RKO (cell line): ENCODE measurements around the gene TGIF1.
"Not testable (repeated sequence)": the region's sequence is repeated elsewhere in the genome, so short reads cannot be mapped to it uniquely, and the experiment has no call there.

Experiments
- DNase-seq: peaks from one replicate; pipeline ENCODE4 v3.0.0-alpha.2; 2016; ENCODE audit warnings: low spot score

Gene TGIF1

DNA sequence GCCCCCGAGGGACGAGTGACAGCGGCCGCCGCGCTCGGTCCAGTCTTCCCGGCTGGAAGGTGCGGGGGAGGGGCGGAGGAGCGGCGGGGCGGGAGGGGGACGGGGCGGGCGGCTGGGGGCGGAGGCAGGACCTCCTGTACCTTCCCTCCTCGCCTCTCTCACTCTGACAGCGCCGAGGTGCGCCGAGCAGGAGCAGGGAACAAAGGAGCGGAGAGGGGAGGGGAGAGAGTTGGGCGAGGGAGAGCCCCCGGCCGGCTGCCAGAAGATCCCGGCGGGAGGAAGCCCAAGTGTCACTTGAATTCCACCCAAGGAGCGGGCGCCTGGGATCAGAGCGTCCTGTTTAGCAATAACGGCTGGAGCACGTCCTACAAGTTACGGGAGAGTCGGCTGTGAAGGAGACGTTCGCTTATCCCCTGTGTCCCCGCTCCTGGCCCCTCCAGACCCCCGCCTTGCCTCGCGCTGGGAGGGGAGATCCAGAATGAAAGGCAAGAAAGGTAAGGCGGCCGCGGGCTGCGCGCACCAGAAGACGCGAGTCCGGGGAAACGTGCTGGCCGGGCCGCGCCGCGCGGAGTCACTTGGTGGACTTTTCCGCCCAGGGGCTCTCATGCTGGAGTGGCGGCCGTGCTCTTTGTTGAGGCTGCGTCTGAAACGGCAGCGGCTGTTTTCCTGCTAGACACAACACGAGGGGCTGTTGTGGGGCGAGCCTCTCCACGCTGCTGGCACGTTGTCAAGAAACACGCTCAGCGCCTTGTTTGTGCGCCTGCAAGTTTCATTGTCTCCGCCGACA lies at the start of gene TGIF1:
Gene TGIF1, plus strand, starts transcription at position 161 of the 787 bp plus-strand sequence. Its CDS starts 318 bp downstream, at position 479.
- DNase-seq = peak; percentile 80

DNA sequence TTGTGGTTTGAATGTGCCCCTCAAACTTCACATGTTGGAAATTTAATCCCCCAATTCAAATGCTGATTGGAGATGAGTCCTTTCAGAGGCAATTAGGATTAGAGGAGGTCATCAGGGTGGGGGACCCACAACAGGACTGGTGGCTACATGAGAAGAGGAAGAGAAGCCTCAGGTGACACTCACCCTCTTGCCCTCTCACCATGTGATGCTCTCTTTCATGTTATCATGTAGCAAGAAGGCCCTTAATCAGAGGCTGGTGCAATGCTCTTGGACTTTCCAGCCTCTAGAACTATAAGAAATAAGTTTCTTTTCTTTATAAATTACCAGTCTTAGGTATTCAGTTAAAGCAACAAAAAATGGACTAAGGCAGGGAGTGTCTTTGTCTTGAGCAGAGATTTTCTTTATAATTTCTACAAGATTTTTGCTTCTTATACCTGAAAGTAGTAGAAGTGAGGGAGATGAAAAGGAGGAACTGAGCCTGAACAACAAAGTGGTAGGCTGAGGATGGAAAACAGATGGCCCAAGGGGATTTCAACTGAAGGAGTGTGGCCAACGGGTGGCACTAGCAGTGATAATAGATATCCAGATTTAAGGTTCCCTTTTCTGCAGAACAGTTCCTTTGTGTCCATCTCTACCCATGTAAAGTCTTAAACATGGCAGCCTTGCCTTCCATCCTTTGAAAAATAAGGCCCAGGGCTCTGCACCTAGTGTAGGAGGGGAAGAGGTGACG lies 49.2 kb upstream of the TGIF1 start:
- DNase-seq = no peak

DNA sequence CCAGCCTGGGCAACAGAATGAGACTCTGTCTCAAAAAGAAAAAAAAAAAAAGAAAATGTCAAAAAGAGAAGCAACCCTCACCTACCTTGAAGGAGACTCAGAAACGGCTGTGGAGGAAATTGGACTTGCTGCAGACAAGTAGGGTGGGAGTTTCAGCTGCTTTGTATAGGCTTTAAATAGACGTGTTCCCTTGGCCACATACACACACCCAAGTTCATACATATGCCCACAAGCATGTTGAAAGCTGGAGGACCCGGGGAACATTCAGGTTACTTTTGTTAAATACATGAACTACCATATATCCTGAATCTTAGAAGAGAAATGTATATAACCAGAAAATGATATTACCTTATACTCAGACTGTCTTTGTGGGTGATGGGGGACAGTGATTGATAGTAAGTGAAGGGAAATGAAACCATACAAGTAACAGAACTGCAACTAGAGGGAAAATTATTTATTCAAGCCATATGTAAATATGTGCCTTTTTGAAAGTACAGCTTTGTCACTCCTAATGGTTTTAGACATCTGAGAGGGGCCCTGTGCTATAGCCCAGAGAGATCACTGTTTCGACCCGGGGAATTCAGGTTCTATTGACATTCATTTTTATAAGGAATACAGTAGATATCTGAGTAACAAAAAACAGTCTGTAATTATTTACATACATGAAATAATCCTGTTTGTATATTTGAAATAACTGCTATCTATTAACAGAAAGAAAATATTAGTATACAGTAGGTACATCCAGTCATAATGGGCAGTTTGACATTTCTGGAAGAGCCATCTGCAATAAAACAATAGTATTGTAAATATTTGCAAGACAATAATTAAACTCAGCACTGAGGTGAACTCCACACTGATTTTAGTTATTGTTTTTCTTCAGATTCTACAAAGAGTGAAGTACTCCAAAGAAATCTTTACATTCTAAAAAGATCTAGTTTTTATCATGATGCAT lies 48.0 kb upstream of the TGIF1 start:
- no peak for DNase-seq

DNA sequence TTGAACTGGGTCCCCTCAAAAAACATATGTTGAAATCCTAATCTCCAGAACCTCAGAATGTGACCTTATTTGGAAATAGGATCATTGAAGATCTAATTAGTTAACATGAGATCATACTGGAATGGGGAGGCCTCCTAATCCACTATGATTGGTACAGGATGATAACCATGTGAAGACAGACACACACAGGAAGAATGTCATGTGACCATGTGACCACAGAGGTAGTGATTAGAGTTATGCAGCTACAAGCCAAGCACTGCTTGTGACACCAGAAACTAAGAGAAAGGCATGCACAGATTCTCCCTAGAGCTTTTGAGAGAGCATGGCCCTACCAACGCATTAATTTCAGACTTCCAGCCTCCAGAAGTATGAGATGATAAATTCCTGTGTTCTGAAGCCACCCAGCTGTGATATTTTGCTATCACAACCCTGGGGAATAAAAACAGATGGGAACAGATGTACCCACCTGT lies 47.0 kb upstream of the TGIF1 start:
- DNase-seq = peak; percentile 43

DNA sequence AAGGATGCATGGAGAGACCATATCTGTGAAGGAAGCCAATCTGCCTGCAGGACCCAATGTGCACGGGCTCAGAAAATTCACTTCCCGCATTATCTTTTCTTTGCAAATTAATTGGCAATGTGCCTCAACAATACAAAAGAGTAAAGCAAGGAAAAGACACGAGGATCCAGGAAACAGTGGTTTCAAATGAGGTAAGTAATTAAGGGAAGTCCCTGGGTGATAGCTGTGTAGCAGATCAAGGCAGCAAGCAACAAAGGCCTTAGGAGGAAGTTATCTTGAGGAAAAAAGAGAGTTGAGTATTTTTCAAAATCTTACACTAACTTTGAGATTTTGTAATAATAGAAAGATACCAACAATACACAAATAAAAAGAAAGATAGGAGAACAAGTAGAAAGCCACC lies 44.3 kb upstream of the TGIF1 start:
- no peak for DNase-seq

DNA sequence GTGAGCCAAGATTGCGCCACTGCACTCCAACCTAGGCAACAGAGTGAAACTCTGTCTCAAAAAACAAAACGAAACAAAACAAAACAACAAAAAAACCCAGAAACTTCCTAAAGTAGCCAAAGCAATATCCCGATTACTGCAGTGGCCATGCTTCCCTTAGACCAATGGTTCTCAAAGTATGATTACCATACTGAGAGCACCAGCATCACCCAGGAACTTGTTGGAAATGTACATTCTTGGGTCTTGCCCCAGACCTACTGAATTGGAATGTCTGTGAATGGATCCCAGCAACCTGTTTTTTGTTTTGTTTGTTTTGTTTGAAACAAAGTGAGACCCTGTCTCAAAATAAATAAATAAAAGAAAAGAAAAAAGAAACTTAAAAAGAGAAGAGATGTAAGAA lies 41.9 kb upstream of the TGIF1 start:
- DNase-seq = no peak

GRCh38 chr18:3409811-3410210 lies 40.2 kb upstream of the TGIF1 start:
- no peak for DNase-seq

- DNase-seq = no peak
Measured at GRCh38 chr18:3410273-3410672, 39.7 kb upstream of the TGIF1 start.

DNA sequence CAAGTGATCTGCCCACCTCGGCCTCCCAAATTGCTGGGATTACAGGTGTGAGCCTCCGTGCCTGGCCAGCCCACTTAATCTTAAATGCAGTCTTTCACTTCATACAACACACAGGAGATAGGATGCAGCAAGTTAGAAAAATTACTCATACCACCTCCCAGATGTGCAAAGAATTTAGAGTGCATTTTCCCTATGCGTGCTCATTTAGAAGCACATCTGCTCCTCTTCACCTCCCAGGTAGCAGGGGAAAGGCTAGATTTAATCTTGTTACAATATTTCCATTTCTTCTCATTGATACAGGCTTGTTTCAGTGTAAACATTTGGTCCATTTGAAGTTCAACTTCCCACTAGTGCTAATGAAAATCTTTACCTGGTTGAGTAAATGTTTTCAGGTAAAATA lies 39.1 kb upstream of the TGIF1 start:
- not testable (repeated sequence) for DNase-seq

DNA sequence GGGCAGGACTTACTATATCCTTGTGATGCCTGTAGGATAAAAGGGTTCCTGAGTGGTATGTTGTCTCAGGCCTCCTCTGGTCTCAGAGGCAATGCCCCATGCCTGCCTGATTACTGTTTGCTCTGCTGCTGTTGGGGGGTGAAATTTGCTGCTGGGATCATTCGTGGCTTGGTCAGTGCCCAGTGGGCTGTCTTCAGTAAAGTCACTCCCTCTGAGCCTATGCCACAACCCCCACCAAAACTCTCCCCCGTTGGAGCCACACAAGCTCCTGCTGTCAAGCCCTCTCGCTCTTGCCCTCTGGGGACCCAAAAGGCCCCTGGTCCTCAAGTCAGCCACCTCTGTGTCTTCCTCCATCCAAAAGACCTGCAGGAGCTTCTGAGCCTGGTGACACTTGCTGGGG lies 38.6 kb upstream of the TGIF1 start:
- DNase-seq = no peak

DNA sequence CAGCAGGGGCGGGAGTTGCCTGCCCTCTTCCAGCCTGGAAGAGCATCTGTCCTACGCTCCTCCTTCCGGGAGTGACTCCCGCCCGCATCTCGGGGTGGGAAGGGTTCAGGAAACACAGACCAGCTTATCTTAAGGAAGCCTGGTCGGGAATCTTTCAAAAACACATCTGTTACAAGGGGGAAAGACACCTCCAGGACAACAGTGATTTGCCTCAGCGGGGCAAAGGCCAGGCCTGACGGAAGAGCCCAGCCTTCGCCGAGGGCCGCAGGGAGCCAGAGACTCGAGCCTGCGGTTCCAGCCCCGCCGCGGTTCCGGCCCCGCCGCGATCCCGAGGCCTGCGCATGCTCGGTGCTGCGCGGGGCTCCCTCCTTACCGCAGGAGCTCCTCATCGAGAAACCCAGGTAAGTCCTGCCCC lies 38.1 kb upstream of the TGIF1 start:
- DNase-seq = no peak

GRCh38 chr18:3412528-3412927 lies 37.4 kb upstream of the TGIF1 start:
- not testable (repeated sequence) for DNase-seq

GRCh38 chr18:3415110-3415509 lies 34.9 kb upstream of the TGIF1 start:
- DNase-seq = no peak

GRCh38 chr18:3418083-3418482 lies 31.9 kb upstream of the TGIF1 start:
- no peak for DNase-seq

GRCh38 chr18:3420919-3421279 lies 29.1 kb upstream of the TGIF1 start:
- DNase-seq = no peak

- no peak for DNase-seq
Measured at GRCh38 chr18:3422905-3423304, 27.1 kb upstream of the TGIF1 start.

GRCh38 chr18:3424280-3424890 lies 25.6 kb upstream of the TGIF1 start:
- no peak for DNase-seq

- DNase-seq = no peak
Measured at GRCh38 chr18:3425030-3425429, 24.9 kb upstream of the TGIF1 start.

GRCh38 chr18:3425446-3425845 lies 24.5 kb upstream of the TGIF1 start:
- DNase-seq = no peak

- DNase-seq = no peak
Measured at GRCh38 chr18:3426074-3426473, 23.9 kb upstream of the TGIF1 start.

DNA sequence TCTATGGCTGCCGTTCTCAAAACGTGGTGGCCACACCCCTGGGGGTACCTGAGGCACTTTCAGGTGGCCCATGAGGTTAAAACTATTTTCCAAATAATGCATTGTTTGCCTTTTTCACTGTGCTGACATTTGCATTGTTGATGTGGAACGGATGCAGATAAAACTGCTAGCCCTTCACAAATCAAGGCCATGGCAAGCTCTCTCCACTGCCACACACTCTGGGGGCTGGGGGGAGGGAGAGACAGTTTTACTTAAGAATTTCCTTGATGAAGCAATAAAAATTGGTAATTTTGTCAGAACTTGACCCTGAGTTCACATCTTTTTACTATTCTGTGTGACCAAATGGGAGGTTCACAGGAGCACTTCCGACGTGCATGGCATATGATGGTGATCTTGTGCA lies 22.0 kb upstream of the TGIF1 start:
- DNase-seq = no peak

- no peak for DNase-seq
Measured at GRCh38 chr18:3429121-3429520, 20.9 kb upstream of the TGIF1 start.
